ENCODE measurements around the gene CDH18. TPM values are rescaled to one million over a fixed set of nuclear protein-coding genes. Genes with fewer than 3 reads are reported as not detected.

CDH18 gene
- total and polyA plus RNA-seq, 4 donors, result 0.03 to 2.4 TPM; not detected in 2

- H3K9ac ChIP-seq (ENCODE audit: insufficient read depth in 1 of 2, low read length in 2 of 2), result no peak overlapping the region
- DNase-seq, result no peak
- no peak overlapping the region for H3K27ac ChIP-seq (ENCODE audit: low read depth in 1 of 2, low read length in 1 of 2)
- no peaks in the 10 kb centered on the region for H3K4me1 ChIP-seq (ENCODE audit: control insufficient read depth in 5 of 5, insufficient read depth in 5 of 5, low read length in 5 of 5)
- H3K36me3 ChIP-seq (ENCODE audit: control insufficient read depth in 4 of 4, insufficient read depth in 4 of 4, low read length in 4 of 4), result no peaks in the 10 kb centered on the region
- no peak overlapping the region for H3K4me3 ChIP-seq
- no peak for ATAC-seq (ENCODE audit: insufficient read depth, low FRiP score)
- H3K27me3 ChIP-seq (ENCODE audit: control insufficient read depth in 3 of 3, insufficient read depth in 3 of 3, low read length in 2 of 3), result no peaks in the 10 kb centered on the region
- no peak for TF ChIP-seq CTCF (IDR thresholded peaks at IDR 0.05; ENCODE audit: control extremely low read depth, extremely low read depth)
- WGBS, 2 donors, result 83 to 90% methylated on average over 5 of the region's 5 CpGs
- H3K9me3 ChIP-seq (ENCODE audit: control insufficient read depth in 4 of 4, insufficient read depth in 3 of 4, low read length in 3 of 4), result peaks cover 0 to 2% (median 0%) of the 10 kb centered on the region in 4 donors
Observed at GRCh38 chr5:19479562-19479961, 508.4 kb downstream of the CDH18 start.

DNA sequence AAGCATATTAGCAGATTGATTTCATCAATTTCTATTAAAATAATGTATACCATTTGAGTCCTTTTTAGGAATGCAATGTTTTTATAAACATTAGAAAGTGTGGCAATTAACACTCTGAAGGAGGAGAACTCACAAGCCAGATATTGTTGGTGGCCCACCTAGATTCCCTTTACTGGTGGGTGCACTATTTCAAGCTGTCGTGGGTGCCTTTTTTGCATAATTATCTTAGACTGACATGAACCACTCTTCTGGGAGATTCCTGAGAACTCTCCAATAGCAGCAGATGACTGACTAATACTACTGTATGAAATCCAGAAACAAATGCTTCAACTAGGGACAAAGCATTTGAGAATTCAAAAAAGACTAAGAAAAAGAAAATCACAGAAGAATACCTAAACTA lies 526.0 kb downstream of the CDH18 start:
- H3K4me3 ChIP-seq, result no peak overlapping the region
- DNase-seq, result no peak
- H3K27ac ChIP-seq (ENCODE audit: low read depth in 1 of 2, low read length in 1 of 2), result no peak overlapping the region
- WGBS, 2 donors, result 50 to 78% methylated on average over 1 of the region's 1 CpG
- H3K36me3 ChIP-seq (ENCODE audit: control insufficient read depth in 4 of 4, insufficient read depth in 4 of 4, low read length in 4 of 4), result no peaks in the 10 kb centered on the region
- H3K27me3 ChIP-seq (ENCODE audit: control insufficient read depth in 3 of 3, insufficient read depth in 3 of 3, low read length in 2 of 3), result no peaks in the 10 kb centered on the region
- ATAC-seq (ENCODE audit: insufficient read depth, low FRiP score), result no peak
- H3K4me1 ChIP-seq (ENCODE audit: control insufficient read depth in 5 of 5, insufficient read depth in 5 of 5, low read length in 5 of 5), result no peaks in the 10 kb centered on the region
- H3K9me3 ChIP-seq (ENCODE audit: control insufficient read depth in 4 of 4, insufficient read depth in 3 of 4, low read length in 3 of 4), result no peaks in the 10 kb centered on the region
- no peak overlapping the region for H3K9ac ChIP-seq (ENCODE audit: insufficient read depth in 1 of 2, low read length in 2 of 2)
- no peak for TF ChIP-seq CTCF (IDR thresholded peaks at IDR 0.05; ENCODE audit: control extremely low read depth, extremely low read depth)

GRCh38 chr5:19424506-19424905 lies 563.5 kb downstream of the CDH18 start:
- DNase-seq, result no peak
- 90 to 91% methylated on average over 3 of the region's 3 CpGs for WGBS, 2 donors
- Histone ChIP-seq H3K4me1 (ENCODE audit: control insufficient read depth in 5 of 5, insufficient read depth in 5 of 5, low read length in 5 of 5) (no peaks in the 10 kb centered on the region), H3K4me3 (no peak overlapping the region), H3K27ac (ENCODE audit: low read depth in 1 of 2, low read length in 1 of 2) (no peak overlapping the region), H3K9ac (ENCODE audit: insufficient read depth in 1 of 2, low read length in 2 of 2) (no peak overlapping the region), H3K9me3 (ENCODE audit: control insufficient read depth in 4 of 4, insufficient read depth in 3 of 4, low read length in 3 of 4) (no peaks in the 10 kb centered on the region), H3K36me3 (ENCODE audit: control insufficient read depth in 4 of 4, insufficient read depth in 4 of 4, low read length in 4 of 4) (no peaks in the 10 kb centered on the region), H3K27me3 (ENCODE audit: control insufficient read depth in 3 of 3, insufficient read depth in 3 of 3, low read length in 2 of 3) (no peaks in the 10 kb centered on the region)
- TF ChIP-seq CTCF (IDR thresholded peaks at IDR 0.05; ENCODE audit: control extremely low read depth, extremely low read depth), result no peak
- no peak for ATAC-seq (ENCODE audit: insufficient read depth, low FRiP score)

All from lung (tissue), 12 donors.